Prostate gland (tissue), 2 donors: Measurements from ENCODE around the gene HECW1.

ENCODE experiments used
- CTCF ChIP-seq, 4 experiments: fragments of 200-600 bp in 2 of 4; fragments of 450-650 bp in 2 of 4; sonication (generic) in 2 of 4; IDR thresholded peaks; 1 replicate in 3 of 4; 2 replicates in 1 of 4; pipeline ENCODE4 v1.5.1; 2016 to 2019; ENCODE audit warnings: antibody characterized with exemption in 4 of 4, mild to moderate bottlenecking in 2 of 4, moderate library complexity in 2 of 4
- POLR2A ChIP-seq: fragments of 450-650 bp; IDR thresholded peaks from one replicate; pipeline ENCODE4 v1.6.1; 2016; ENCODE audit warnings: antibody characterized with exemption, mild to moderate bottlenecking

GRCh38 chr7:43211286-43211685, 98.8 kb downstream of the HECW1 start:
- no peak for TF ChIP-seq CTCF (IDR thresholded peaks at IDR 0.05)
- no peak for TF ChIP-seq POLR2A
